ENCODE results near the gene APOBEC3G. TPM values are rescaled to one million over a fixed set of nuclear protein-coding genes. Genes with fewer than 3 reads are reported as not detected.

Gene APOBEC3G
- total and polyA plus RNA-seq, 2 of the 4 experiments (the other 2 are of a cell fraction): 5.3 to 7.0 TPM

DNA sequence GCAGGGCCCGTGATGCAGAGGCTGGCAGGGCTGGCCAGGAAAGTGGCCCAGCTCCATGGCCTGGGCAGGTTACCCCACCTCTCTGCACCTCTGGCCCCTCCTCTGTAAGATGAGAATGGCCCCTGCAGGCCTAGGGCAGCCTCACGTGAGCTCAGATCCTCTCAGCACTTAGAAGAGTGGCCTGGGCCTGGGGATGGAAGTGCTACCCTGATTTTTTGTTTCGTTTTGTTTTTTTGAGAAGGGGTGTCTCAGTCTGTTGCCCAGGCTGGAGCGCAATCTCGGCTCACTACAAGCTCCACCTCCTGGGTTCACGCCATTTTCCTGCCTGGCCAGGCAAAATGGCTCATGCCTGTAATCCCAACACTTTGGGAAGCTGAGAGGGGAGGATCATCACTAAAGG, 21.0 kb downstream of the APOBEC3G start:
- Histone ChIP-seq H3K9me3 (ENCODE audit: control insufficient read depth, insufficient read depth, low read length) (no peaks in the 10 kb centered on the region), H2BK15ac (ENCODE audit: low read depth, low read length) (no peak overlapping the region), H3K9me1 (ENCODE audit: insufficient read depth, low read length) (no peaks in the 10 kb centered on the region), H2BK120ac (ENCODE audit: low read depth, low read length) (no peak overlapping the region), H4K8ac (ENCODE audit: low read depth in 2 of 2, low read length in 2 of 2) (no peak overlapping the region), H3K27me3 (ENCODE audit: control insufficient read depth, insufficient read depth, low read length) (peaks cover 27% of the 10 kb centered on the region), H4K91ac (ENCODE audit: insufficient read depth, low read depth, low read length) (no peak overlapping the region), H2AFZ (replicated peaks; ENCODE audit: low read length, poor library complexity) (no peak overlapping the region), H3K4me2 (ENCODE audit: low read depth, low read length) (no peak overlapping the region), H3K9ac (ENCODE audit: low read depth, low read length) (no peak overlapping the region), H3K18ac (ENCODE audit: low read depth, low read length) (no peak overlapping the region), H3K56ac (ENCODE audit: extremely low read depth, insufficient read depth, low read length) (no peak overlapping the region), H3K14ac (replicated peaks; ENCODE audit: low read depth, low read length) (no peak overlapping the region), H3K23ac (ENCODE audit: low read depth, low read length) (no peak overlapping the region), H3K4ac (ENCODE audit: low read depth, low read length) (no peak overlapping the region), H3K4me3 (ENCODE audit: insufficient read depth, low read depth, low read length) (no peak overlapping the region), H3K79me1 (ENCODE audit: low read depth in 1 of 2, low read length in 2 of 2) (no peaks in the 10 kb centered on the region), H2BK20ac (ENCODE audit: low read depth, low read length) (no peak overlapping the region), H3K27ac (ENCODE audit: insufficient read depth, low read length) (no peak overlapping the region), H2AK9ac (replicated peaks; ENCODE audit: low read depth, low read length, poor library complexity) (no peak overlapping the region), H4K5ac (ENCODE audit: low read depth, low read length) (no peak overlapping the region), H2BK5ac (ENCODE audit: low read depth, low read length, poor library complexity, severe bottlenecking) (no peak overlapping the region), H3K36me3 (ENCODE audit: control insufficient read depth, insufficient read depth, low read length) (no peaks in the 10 kb centered on the region), H4K20me1 (ENCODE audit: insufficient read depth, low read length) (no peaks in the 10 kb centered on the region), H3K4me1 (ENCODE audit: control insufficient read depth, insufficient read depth, low read length) (peaks cover 4% of the 10 kb centered on the region), H2AK5ac (ENCODE audit: low read depth, low read length) (no peak overlapping the region)
- intact Hi-C loops (cut with micrococcal nuclease): no loop called here
- dilution Hi-C loops (cut with HindIII; ENCODE audit: low sequenced_read_pairs, unreplicated experiment): no loop called here
- POLR2A ChIA-PET (ENCODE audit: unreplicated experiment): no interaction called here
- CTCF ChIA-PET: no interaction called here
- no TSS peak for BruUV-seq (replicated peaks)
- in situ Hi-C loops (cut with MboI; ENCODE audit: low sequenced_read_pairs): no loop called here
- WGBS, 2 experiments (ENCODE audit: extremely low coverage in 2 of 2, insufficient read length in 1 of 2): no CpG with 5 or more reads among the region's 6 CpGs
- ATAC-seq (ENCODE audit: low read depth) (no peak), DNase-seq (no peak)
- no peak for TF ChIP-seq MXI1 (IDR thresholded peaks at IDR 0.05; ENCODE audit: borderline replicate concordance, low read depth, low read length)
- no peak for TF ChIP-seq RAD21 (IDR thresholded peaks at IDR 0.05; ENCODE audit: low read length)
- no peak for TF ChIP-seq NFE2L2 (IDR thresholded peaks at IDR 0.05; ENCODE audit: low read depth, low read length)
- no peak for TF ChIP-seq SMC3 (IDR thresholded peaks at IDR 0.05; ENCODE audit: low read depth, low read length)
- TF ChIP-seq RFX5 (IDR thresholded peaks at IDR 0.05; ENCODE audit: low read depth, low read length): no peak
- TF ChIP-seq CEBPB (IDR thresholded peaks at IDR 0.05; ENCODE audit: low read depth, low read length): no peak
- TF ChIP-seq, protein P1, sequence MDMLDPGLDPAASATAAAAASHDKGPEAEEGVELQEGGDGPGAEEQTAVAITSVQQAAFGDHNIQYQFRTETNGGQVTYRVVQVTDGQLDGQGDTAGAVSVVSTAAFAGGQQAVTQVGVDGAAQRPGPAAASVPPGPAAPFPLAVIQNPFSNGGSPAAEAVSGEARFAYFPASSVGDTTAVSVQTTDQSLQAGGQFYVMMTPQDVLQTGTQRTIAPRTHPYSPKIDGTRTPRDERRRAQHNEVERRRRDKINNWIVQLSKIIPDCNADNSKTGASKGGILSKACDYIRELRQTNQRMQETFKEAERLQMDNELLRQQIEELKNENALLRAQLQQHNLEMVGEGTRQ (IDR thresholded peaks at IDR 0.05; ENCODE audit: low read depth, low read length): no peak
- TF ChIP-seq RCOR1 (IDR thresholded peaks at IDR 0.05; ENCODE audit: insufficient replicate concordance, low read length): no peak
- TF ChIP-seq, protein P2, sequence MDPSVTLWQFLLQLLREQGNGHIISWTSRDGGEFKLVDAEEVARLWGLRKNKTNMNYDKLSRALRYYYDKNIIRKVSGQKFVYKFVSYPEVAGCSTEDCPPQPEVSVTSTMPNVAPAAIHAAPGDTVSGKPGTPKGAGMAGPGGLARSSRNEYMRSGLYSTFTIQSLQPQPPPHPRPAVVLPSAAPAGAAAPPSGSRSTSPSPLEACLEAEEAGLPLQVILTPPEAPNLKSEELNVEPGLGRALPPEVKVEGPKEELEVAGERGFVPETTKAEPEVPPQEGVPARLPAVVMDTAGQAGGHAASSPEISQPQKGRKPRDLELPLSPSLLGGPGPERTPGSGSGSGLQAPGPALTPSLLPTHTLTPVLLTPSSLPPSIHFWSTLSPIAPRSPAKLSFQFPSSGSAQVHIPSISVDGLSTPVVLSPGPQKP (IDR thresholded peaks at IDR 0.05; ENCODE audit: borderline replicate concordance, low read depth, low read length): no peak
- TF ChIP-seq BHLHE40 (IDR thresholded peaks at IDR 0.05; ENCODE audit: low read depth, low read length): no peak
- no peak for TF ChIP-seq FOS (IDR thresholded peaks at IDR 0.05; ENCODE audit: low read depth, low read length)
- TF ChIP-seq, protein P3, sequence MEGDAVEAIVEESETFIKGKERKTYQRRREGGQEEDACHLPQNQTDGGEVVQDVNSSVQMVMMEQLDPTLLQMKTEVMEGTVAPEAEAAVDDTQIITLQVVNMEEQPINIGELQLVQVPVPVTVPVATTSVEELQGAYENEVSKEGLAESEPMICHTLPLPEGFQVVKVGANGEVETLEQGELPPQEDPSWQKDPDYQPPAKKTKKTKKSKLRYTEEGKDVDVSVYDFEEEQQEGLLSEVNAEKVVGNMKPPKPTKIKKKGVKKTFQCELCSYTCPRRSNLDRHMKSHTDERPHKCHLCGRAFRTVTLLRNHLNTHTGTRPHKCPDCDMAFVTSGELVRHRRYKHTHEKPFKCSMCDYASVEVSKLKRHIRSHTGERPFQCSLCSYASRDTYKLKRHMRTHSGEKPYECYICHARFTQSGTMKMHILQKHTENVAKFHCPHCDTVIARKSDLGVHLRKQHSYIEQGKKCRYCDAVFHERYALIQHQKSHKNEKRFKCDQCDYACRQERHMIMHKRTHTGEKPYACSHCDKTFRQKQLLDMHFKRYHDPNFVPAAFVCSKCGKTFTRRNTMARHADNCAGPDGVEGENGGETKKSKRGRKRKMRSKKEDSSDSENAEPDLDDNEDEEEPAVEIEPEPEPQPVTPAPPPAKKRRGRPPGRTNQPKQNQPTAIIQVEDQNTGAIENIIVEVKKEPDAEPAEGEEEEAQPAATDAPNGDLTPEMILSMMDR (conservative IDR thresholded peaks at IDR 0.05; ENCODE audit: low read depth, low read length): no peak
- TF ChIP-seq MAFK (IDR thresholded peaks at IDR 0.05; ENCODE audit: low read depth, low read length): no peak
- TF ChIP-seq CHD1 (IDR thresholded peaks at IDR 0.05; ENCODE audit: low read depth, low read length): no peak
- TF ChIP-seq POLR2A (IDR thresholded peaks at IDR 0.05; ENCODE audit: low read depth, low read length): no peak
- no peak for TF ChIP-seq MAZ (IDR thresholded peaks at IDR 0.05; ENCODE audit: borderline replicate concordance, low read depth, low read length)
